H1 (cell line): ENCODE data around the gene APC2. TPM values are rescaled to one million over a fixed set of nuclear protein-coding genes. Genes with fewer than 3 reads are reported as not detected.

ENCODE experiments used
- ASH2L ChIP-seq: fragments of 200-600, 300-600 bp; sonication (generic); IDR thresholded peaks from one replicate; pipeline ENCODE4 v1.7.1; 2017; ENCODE audit warnings: low read length
- CTCF ChIP-seq, 3 experiments: IDR thresholded peaks; 1 replicate in 2 of 3; 2 replicates in 1 of 3; pipeline versions ENCODE4 v1.5.1 to v1.6.1; 2011; ENCODE audit warnings: low read length in 3 of 3, mild to moderate bottlenecking in 3 of 3, inconsistent platforms in 2 of 3, low read depth in 1 of 3, moderate library complexity in 1 of 3; ENCODE audit not compliant: insufficient read depth in 1 of 3; ENCODE audit errors: control extremely low read depth in 1 of 3
- GTF2F1 ChIP-seq: IDR thresholded peaks from 2 replicates; pipeline ENCODE4 v1.6.1; 2012; ENCODE audit warnings: low read depth, low read length, improper control_type of control experiment, borderline replicate concordance
- polyA plus RNA-seq, 7 experiments: library from polyadenylated mRNA; depleted of rRNA in 3 of 7; stranded (reverse) in 5 of 7; unstranded in 2 of 7; fragments of >200 nt in 5 of 7; fragments of 200-250 nt in 2 of 7; gene quantifications; 1 replicate in 5 of 7; 2 replicates in 1 of 7; 4 replicates in 1 of 7; pipeline versions ENCODE4 v1.2.1 to v1.2.3, GENCODE V29; 2011 to 2013; ENCODE audit warnings: missing spikeins in 2 of 7, mixed read lengths in 2 of 7
- total RNA-seq: library from RNA; stranded (reverse); fragmentation: NEBNext Ultra II Directional; extraction: Animal tissue kit (Norgen Biotek cat#: 25700); gene quantifications from 2 replicates; pipeline ENCODE4 v1.2.1, GENCODE V29; 2021

APC2 gene
- total and polyA plus RNA-seq, 2 of the 8 experiments (the other 6 are each of a cell fraction or from before 2014, with no cell fraction given) = 1.3 to 4.1 TPM

GRCh38 chr19:1438035-1438932 lies 11.6 kb upstream of the APC2 start, which contains the start of gene RPS15 (continued):
- TF ChIP-seq ASH2L = no peak
- peak; percentile 91 to 97 (median 92) for TF ChIP-seq CTCF (IDR thresholded peaks at IDR 0.05; ENCODE audit: control extremely low read depth in 1 of 3, insufficient read depth in 1 of 3, low read depth in 1 of 3, low read length in 3 of 3)
- peak; percentile 84; the same call in 1 of the 2 replicates for TF ChIP-seq GTF2F1
- TF ChIP-seq, all 59 proteins: peak for 29
